NCI-H2081 treated with DMSO at 0.1 percent for 48 hours (cell line): ENCODE measurements around the gene FAM20A.
"Not testable (repeated sequence)": the region's sequence is repeated elsewhere in the genome, so short reads cannot be mapped to it uniquely, and the experiment has no call there.

Experiments used
- DNase-seq: peaks from one replicate; lab custom pipeline; 2025; lab: John Stamatoyannopoulos, UW

The FAM20A gene

GRCh38 chr17:68589086-68589485 is 12.1 kb downstream of the FAM20A start:
- no peak for DNase-seq

GRCh38 chr17:68588362-68588761 is 12.8 kb downstream of the FAM20A start:
- DNase-seq = no peak

GRCh38 chr17:68587847-68588246 is 13.3 kb downstream of the FAM20A start:
- no peak for DNase-seq

GRCh38 chr17:68587026-68587425 is 14.1 kb downstream of the FAM20A start:
- no peak for DNase-seq

GRCh38 chr17:68585643-68586042 is 15.5 kb downstream of the FAM20A start:
- no peak for DNase-seq

GRCh38 chr17:68584581-68585303 is 16.4 kb downstream of the FAM20A start:
- no peak for DNase-seq

- DNase-seq = not testable (repeated sequence)
Measured at GRCh38 chr17:68582867-68583266, 18.3 kb downstream of the FAM20A start.

GRCh38 chr17:68581863-68582645 is 19.1 kb downstream of the FAM20A start:
- no peak for DNase-seq

GRCh38 chr17:68580236-68580770 is 20.9 kb downstream of the FAM20A start:
- DNase-seq = no peak

GRCh38 chr17:68579194-68579927 is 21.8 kb downstream of the FAM20A start:
- DNase-seq = no peak

GRCh38 chr17:68578236-68578635 is 22.9 kb downstream of the FAM20A start:
- no peak for DNase-seq

- DNase-seq = no peak
Measured at GRCh38 chr17:68577497-68577821, 23.7 kb downstream of the FAM20A start.

GRCh38 chr17:68576811-68577496 is 24.2 kb downstream of the FAM20A start:
- no peak for DNase-seq

GRCh38 chr17:68576137-68576536 is 25.0 kb downstream of the FAM20A start:
- DNase-seq = no peak

GRCh38 chr17:68573338-68573737 is 27.8 kb downstream of the FAM20A start:
- DNase-seq = no peak

- DNase-seq = no peak
Measured at GRCh38 chr17:68572138-68572842, 28.9 kb downstream of the FAM20A start.

GRCh38 chr17:68570526-68570925 is 30.6 kb downstream of the FAM20A start:
- DNase-seq = no peak

GRCh38 chr17:68569346-68569745 is 31.8 kb downstream of the FAM20A start:
- DNase-seq = no peak

- no peak for DNase-seq
Measured at GRCh38 chr17:68568581-68568980, 32.6 kb downstream of the FAM20A start.

- no peak for DNase-seq
Measured at GRCh38 chr17:68567581-68567980, 33.6 kb downstream of the FAM20A start.

- DNase-seq = no peak
Measured at GRCh38 chr17:68567035-68567434, 34.1 kb downstream of the FAM20A start.

GRCh38 chr17:68566442-68566738 is 34.8 kb downstream of the FAM20A start:
- no peak for DNase-seq
